HG02970 (cell line): ENCODE results near the gene FRMPD4.

Experiments
- ATAC-seq: cut with Tn5 transposase; IDR thresholded peaks from one replicate; pipeline ENCODE4 v1.9.1; 2021; ENCODE audit warnings: mild to moderate bottlenecking, moderate library complexity, moderate number of reproducible peaks; ENCODE audit not compliant: unreplicated experiment, low FRiP score

FRMPD4 gene

DNA sequence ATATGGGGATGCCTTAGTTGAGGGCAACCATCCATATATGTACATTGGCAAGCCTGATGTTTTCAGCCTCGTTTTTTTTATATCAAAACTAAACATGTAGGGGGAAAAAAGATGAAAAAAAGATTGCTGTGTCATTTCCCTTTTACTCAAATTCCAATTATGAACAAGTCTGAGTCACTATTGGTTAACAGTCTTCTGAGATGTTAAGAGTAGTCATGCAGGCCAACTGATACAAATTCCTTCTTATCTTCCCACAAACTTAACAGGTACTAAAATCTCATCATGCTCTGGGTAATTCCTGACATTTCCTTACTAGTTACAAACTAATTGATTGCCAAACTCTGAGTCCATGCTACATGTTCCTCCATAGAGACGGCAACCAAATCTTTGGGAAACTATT lies 222.1 kb downstream of the FRMPD4 start:
- ATAC-seq = no peak

DNA sequence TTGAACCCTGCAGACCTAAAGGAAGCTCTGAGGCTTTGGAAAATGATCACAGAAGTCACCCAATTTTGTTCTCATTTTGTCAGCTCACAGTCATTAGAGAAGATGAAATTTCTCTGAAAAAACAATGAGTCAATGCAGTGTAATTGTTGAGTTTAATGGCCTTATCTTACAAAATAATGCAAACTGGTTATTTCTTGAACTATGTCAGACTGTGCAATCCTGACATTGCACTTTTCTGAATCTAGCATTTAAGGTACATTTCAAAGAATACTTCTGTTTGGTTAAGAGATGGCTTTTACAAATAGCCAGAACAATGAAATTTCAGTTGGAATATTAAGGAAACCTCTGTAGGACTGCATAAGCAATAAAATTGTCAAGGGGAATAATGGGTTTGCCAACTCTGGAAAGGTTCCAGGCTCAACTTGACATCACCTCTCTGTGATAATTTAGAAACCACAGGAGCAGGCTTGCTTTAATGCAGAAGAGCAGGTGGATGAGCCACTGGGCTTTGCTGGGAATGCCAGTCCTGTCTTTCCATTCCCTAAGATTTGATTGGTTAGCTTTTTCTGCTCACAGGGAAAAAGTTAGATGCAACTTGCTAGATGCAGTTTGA lies 222.8 kb downstream of the FRMPD4 start:
- ATAC-seq = no peak

DNA sequence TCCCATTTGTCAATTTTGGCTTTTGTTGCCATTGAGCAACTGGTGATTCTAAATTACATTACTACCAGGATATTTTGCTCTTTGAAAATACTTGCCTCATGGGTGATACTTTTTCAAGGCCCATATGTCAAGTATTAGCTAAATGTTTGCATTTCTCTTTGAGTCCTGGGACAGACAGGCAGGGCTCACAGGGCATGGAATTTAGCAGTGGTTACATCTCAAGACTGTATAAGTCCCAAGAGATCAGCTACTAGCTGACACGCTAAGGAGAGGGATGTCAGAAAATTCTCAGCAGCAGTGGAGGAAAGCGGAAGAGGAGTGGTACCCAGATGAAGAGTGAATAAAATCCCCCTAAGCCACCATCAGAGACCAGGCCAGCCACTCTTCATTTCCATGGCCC lies 224.9 kb downstream of the FRMPD4 start:
- no peak for ATAC-seq

DNA sequence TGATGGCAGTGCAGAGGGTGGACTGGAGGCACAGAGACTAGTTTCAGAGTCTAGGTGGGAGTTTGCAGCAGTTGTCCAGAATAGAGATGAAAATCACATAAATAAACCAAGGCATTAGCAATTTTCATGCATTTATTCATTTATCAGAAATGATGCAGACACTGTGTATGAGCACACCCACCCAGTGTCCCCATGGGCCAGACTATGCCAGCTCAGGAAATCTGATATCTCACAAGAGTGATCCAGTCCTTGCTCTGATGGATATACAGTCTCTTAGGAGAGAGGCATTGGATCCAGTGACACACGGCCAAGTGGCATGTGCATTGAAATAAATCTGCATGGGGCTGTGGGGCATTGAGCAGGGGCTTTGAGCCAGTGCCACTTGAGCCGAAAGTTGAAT lies 228.2 kb downstream of the FRMPD4 start:
- ATAC-seq = no peak

DNA sequence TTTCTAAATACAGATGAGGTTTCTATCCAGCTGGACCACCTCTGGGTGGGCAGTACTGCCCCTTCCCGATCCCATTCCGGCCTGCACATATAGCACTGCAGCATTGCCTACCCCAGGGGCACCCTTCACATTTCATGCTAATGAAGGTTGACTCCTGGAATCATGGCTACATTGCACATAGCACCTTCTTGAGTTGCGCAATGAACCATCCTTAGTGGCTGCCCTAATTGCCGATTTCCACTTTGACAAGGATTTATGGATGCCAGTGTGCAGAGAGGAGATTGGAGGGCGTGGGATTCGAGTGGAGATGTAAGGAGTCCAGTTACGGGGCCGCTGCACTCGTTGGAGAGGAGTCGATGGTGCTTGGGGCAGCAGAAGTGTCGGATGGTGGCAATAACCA lies 229.0 kb downstream of the FRMPD4 start:
- no peak for ATAC-seq

DNA sequence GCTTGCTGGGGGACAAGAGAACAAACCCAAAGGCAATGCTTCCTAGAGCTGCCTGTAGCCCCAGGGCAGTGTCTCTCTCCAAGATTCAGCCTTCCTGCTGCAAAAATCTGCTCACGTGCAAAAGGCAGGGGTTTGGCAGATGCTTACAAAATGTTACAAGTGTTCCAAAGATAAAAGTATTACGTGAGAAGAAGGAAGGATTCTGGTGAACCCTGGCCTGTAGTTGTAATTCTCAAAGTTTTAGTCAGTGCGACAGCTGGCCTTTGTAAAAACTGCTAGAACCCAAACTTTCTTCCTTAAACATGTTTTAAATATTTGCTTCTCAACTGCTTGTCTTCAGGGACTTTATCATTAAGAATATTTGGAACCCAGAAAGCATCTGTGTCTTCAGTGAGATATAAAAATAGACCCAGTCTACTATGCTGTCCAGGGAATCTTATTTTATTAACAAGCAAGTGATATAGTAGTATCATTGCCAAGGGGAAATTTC lies 232.3 kb downstream of the FRMPD4 start:
- no peak for ATAC-seq

DNA sequence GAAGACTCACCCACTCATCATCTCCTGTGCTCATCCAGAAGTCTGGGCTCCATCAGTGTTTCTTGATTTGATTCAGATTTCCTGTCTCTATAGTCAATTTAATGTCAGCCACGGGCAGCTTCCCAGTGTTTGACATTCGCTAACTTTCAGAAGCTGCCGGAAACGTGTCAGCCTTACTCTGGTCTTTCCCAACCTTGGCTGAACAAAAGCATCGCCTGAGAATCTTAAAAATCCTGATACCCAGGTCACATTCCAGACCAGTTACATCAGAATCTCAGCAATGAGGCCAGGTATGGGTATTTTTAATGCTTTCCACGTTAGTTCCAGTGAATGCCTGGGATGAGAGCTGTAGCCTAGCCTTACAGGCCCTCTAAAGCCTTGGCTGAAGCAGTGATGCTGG lies 233.8 kb downstream of the FRMPD4 start:
- ATAC-seq = no peak

DNA sequence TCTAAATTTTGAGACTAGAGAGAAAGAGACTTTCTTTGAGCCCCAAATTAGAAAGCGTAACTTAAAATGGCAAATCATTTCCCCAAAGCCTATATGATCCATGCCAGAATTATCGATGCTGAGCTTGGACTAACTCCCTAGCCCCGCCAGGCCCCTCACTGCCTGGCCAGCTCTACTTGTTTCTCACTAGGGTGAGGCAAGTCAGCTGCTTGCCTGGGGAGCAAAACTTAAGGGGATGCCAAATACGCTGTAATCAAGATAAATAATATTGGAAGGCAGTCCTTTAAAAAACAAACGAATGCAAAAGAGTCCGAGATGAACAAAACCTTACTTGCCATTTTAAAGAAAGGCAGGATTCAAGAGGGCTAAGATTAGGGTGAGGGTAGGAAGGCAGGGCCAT lies 236.0 kb downstream of the FRMPD4 start:
- ATAC-seq = no peak

DNA sequence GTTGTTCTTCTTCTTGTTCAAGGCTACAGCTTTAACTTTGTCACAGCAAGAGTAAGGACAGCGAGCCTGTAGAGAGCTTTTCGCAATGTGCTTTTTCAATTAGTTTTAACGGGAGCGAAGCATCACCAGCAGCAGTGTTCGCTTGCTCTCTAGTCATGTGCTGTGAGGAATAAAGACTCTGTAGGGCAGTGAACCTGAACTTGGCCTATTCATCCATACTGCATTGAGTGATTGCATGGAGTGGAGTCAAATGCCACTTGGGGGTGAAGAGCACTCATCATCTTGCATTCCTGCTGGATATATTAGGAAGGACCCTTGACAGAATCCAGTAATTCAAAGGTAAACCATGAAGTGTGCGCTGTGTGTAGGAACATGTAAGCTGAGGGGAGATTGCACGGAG lies 240.0 kb downstream of the FRMPD4 start:
- no peak for ATAC-seq

DNA sequence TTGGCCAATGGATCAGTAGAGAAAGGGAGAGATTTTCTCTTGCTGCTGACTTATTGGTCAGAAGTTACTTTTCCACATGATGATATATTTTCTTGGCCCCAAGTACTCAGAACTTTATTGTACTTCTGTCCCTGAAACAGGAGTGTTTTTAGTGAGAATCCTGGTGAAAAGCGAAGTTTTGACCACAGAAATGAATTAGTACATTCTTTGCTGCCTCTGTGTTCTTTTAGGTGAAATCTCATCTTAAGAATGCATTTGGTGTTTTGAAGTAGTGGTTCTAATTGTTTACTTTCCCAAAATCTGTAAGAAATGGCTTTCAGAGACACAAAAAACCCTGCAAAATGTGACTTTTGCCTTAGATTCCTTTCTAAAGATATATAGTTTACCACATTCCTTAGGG lies 240.4 kb downstream of the FRMPD4 start:
- ATAC-seq = no peak

DNA sequence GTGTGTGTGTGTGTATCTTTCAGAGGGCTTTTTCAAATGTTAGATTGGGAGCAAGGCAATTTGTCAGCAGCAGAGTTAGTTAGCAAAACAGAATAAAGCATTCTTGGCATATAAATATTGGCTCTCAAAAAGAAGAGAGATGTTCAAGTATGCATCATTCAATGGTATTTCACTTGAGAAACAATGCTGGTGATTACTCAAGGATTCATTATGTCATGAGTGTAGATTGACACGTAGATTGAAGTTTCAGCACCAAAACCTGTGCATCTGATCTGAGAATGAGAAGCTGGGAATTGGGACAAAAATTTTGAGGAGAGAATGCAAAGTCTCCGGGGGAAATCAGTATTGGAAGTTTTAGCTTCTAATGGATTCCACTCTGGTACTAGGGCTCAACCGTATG lies 241.4 kb downstream of the FRMPD4 start:
- ATAC-seq = no peak

DNA sequence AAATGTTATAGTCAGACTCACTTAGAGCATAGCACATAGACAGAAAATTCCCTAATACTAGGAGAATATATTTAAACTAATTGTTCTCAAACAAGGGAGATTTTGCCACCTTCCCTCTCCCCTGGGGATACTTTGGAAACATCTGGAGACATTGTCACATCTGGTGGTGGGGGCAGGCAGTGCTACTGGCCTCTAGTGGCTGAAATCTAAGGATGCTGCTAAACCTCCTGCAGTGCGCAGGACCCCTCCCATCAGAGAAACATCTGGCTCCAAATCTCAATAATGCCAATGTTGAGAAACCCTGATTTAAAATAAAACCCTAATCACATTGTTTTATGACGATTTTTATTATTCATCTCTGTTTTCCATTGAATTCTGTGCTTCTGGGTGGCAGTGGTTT lies 244.9 kb downstream of the FRMPD4 start:
- no peak for ATAC-seq

DNA sequence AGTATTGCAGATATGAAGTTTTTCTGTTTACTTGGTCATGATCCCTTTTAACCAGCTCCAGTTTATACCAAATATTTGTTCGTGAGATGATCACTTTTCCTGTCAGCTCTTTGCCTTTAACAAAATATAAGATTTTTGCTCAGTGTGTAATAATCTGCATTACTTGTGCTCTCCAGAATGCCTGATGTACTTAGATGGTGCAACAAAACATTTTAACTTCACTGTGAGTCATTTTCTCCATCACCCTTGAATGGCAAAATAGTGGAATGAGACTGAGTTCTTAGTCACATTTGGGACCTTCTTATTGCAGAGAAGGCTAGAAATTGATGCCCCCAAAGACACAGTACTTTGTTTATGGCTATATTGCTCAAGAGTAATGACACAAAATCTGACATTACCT lies 252.0 kb downstream of the FRMPD4 start:
- ATAC-seq = no peak

DNA sequence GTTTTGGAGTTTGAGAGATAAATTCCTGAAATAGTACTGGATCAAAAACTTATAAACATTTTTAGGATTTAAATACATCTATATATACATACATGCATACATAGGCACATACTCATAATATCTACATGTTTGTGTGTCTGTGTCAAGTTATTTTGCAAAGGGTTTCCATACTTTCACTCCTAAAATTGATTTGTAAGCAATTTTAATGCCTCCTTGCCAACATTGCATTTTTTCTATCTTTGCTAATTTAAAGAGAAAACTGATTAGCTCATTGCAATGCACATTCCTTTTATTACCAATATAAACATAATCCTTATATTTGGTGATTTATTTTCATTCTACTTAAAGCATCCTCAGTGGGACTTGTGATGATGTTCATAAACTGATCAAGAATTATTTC lies 258.3 kb downstream of the FRMPD4 start:
- ATAC-seq = no peak

DNA sequence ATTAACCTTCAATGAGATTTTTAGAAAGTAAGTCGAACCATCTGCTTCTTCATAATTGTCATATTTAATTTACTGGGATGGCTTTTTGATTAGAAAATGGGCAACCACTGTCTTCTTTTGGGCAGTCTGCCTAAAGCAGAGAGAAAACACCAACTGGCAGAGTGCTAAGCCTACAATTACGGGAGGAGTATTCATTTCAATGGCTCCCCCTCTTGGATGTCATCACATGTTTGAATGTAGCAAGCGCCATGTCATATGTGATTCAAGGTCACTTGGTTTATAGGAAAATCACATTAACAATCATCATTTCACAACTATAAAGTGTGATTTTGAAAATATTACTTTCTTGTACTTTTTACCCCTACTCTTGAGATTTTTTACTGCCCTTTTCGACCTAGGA lies 261.9 kb downstream of the FRMPD4 start:
- ATAC-seq = no peak

DNA sequence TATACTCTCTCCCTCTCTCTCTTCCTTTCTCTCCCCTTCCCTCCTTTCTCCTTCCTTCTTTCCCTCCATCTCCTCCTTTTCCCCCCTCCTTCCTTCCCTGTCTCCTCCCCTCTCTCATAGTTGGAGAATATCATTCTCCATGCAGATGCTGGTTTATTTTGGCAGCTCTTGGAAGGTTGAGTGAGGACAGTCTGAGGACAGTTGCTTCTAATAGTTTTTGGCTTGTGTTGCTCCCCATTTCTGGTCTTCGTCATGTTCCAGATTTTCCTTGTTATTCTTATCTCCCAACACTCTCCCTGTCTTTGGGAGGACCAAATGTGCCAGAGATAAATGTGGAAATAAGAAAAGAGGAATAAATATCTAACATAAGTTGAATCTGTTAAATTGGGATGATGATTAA lies 263.0 kb downstream of the FRMPD4 start:
- no peak for ATAC-seq

DNA sequence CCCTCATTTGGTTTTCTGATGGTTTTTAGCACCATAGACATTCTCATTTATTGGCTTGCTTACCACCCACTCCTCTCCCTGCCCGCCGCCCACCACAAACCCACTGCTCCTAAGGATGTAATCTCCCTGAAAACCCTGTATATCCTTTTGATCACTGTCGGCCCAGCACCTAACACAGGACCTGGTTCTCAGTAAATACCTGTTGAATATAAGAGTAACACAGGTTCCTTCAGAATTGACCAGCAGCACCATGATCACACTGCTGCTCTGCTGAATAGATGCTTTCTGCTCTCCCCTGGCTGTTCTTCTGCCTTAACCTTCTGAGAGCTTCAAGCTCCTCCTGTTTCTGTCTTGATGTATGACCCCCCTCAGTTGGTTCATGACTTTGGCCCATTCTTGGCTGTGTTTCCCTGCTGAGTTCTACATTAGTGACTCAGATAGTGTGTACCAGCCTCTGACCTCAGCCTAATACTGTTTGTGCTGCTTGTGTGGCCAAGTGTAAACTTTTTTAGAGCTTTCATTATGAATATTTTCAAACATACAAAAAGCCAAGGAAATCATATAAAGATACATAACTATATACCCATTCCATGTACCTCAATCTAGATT lies 265.3 kb downstream of the FRMPD4 start:
- ATAC-seq = no peak

DNA sequence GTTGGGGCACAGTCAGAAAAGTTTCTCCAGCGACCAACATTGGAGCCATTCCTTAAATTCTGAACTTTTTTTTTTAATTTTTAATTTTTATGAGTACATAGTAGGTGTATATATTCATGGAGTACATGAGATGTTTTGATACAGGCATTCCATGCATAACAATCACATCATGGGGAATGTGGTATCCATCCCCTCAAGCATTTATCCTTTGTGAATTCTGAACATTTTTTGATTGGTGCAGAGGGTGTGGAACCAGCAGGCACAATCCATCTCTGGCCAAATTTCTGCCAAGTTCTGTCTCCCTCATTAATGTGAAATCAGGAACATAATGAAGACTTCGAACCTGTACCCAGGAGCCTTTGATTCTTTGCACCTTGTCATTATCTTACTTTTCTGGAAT lies 267.0 kb downstream of the FRMPD4 start:
- ATAC-seq = no peak

DNA sequence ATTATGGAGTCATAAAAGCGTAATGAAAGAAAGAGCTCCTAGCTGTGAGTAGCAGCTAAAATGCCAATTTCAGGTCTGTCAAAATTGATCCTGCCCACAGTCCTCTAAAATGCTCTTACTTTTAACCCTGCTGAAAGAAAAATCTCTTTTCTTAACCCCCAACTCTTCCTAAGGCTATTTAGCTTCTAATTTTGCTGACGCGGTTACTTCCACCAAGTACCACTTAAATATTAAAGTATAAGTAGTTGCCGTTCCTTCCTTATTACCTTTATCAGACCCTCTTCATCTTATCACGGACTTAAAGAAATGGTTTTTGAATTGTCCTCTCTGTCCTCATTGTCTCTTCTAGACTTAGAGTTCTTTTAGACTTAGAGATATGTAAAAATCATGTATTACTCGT lies 272.2 kb downstream of the FRMPD4 start:
- ATAC-seq = no peak

DNA sequence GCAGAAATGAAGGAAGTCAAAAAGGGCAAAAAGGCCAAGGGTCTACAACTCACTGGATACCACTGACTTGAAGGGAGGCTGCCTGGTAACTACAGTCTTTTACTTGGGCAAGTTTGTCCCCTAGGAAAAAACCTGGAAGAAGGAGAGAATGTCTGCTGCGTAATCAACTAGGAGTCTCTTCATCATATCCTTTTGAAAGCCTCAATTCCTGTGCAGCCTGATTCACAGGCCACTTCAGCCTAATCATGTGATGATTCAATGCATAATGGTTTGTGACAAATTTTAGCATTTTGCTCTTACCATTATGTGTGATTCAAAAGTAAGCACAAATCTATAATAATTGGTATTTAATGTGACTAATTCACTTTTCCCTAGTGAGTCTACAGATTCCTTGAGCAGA lies 273.6 kb downstream of the FRMPD4 start:
- no peak for ATAC-seq

DNA sequence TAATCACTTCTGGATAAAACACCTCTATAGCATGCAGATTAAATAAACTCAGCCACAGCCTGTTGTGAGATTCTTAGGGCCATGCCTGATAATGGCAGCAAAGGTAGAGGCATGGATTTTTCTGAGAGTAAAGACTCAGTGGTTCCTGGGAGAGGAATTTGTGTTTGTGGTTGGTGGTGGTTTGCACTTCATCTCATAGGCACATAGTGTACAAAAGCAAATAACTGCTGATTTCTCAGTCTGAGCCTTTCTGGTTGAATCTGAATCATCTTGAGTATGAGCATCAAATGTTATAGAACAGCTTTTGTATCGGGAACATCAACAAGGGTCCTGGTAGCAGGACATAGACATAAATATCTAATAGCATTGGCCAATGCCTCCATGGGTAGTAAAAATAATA lies 274.3 kb downstream of the FRMPD4 start:
- no peak for ATAC-seq

DNA sequence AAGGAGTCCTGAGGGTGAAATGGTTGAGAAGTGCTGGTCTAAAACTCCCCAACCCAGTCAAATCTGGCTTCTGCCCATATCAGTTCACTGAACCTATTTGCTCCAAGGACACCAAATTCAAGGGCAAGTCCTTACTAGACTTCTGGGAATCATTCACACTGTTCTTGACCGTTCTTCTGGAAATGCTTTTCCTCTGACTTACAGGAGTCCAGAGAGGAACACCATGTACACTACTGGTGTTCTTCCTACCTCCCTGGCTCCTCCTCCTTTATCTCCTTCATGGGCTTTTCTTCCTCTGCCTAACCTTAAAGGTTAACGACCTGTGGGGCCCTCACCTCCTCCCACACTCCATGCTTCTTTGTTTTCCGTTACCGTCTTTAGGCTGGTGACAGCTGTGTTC lies 281.3 kb downstream of the FRMPD4 start:
- no peak for ATAC-seq

DNA sequence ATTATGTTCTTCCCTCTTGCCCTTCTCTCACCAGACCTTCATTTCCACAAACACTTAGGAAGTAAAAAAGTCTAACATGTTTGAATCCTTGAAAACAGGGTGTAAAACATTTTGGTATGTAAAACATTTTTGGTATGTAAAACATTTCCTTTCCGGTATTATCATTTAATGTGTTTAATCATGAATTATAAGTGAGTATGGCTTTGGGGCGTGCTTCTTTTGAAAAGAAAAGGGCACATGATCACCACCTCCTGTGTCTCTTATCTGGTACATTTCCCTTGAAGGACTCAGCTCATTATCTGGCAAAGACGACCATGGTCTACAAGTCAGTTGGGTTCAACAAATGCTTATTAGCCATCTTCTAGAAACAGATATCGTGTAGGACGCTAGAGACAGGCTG lies 283.6 kb downstream of the FRMPD4 start:
- no peak for ATAC-seq
